ENCODE results near the gene STARD13. TPM values are rescaled to one million over a fixed set of nuclear protein-coding genes. Genes with fewer than 3 reads are reported as not detected.

Gene STARD13
- total and polyA plus RNA-seq, 8 donors: 7.8 to 29.4 (median 16.2) TPM

DNA sequence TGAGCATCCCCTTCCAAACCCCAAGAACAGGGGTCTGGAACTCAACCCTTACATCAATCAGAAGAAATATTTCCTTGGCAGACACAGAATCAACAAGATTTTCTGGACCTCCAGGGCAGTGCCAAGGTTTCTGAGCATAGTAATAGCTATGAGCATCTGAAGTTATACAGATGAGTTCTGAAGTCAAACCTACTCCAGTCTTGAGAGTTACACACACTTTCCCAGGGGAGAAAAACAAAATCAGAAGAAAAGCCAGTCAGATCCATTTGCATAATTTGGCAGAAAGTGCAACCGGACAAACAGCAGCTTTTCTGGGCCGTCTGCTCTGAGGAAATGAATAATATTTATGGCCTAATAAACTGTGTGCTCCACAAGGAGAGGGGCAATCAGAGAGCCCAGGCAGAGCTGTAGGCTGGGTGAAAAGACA lies 176.3 kb downstream of the STARD13 start:
- DNase-seq: no peak
- TF ChIP-seq, protein P1, sequence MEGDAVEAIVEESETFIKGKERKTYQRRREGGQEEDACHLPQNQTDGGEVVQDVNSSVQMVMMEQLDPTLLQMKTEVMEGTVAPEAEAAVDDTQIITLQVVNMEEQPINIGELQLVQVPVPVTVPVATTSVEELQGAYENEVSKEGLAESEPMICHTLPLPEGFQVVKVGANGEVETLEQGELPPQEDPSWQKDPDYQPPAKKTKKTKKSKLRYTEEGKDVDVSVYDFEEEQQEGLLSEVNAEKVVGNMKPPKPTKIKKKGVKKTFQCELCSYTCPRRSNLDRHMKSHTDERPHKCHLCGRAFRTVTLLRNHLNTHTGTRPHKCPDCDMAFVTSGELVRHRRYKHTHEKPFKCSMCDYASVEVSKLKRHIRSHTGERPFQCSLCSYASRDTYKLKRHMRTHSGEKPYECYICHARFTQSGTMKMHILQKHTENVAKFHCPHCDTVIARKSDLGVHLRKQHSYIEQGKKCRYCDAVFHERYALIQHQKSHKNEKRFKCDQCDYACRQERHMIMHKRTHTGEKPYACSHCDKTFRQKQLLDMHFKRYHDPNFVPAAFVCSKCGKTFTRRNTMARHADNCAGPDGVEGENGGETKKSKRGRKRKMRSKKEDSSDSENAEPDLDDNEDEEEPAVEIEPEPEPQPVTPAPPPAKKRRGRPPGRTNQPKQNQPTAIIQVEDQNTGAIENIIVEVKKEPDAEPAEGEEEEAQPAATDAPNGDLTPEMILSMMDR (IDR thresholded peaks at IDR 0.05): no peak
- Histone ChIP-seq H3K9me3 (no peaks in the 10 kb centered on the region), H3K27me3 (no peaks in the 10 kb centered on the region), H3K27ac (no peak overlapping the region), H3K4me3 (no peak overlapping the region), H3K36me3 (peaks cover 0 to 91% (median 24%) of the 10 kb centered on the region in 3 donors), H3K4me1 (no peaks in the 10 kb centered on the region)
- intact Hi-C loops (cut with DNase I): no loop called here
- no peak for FAIRE-seq
- 82 to 85% methylated on average over 2 of the region's 2 CpGs for WGBS, 2 donors
- ATAC-seq: peak in 1 of 4 donors; percentile 22

DNA sequence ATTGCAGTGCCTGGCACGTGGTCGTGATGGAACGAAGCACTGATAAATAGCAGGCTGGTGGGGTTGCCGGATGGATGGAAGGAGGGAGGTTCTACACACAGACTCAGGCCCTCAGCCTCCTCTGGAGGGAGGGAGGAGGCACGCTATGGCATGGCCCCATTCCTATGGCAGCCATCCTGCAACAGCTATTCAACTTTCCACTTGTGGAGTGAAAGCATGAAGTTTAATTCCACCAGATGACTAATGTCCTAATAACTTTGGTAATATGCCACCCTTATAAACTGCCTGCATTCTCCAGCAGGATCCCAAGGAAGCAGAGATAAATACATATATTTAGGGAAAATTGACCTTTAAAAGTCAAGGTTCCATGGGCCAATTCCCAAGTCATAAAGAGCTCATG lies 176.9 kb downstream of the STARD13 start:
- 95 to 96% methylated on average over 5 of the region's 5 CpGs for WGBS, 2 donors

DNA sequence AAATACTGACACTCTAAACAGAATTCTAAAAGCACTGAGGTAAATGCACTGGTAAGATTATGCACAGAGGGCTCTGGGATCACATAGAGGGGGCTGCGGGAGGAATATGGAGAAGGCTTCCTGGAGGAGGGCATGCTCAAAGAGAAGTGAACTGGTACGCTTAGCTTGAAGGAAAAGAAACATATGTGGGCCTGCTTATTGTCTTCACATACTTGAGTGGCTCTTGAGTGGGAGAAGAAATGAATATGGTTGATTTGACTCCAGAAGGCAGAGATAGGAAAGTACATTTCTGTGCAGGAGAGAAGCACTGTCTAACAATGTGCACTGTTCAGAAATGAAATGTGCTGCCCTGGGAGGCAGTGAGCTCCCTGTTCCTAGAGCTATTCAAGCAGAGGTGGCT lies 178.2 kb downstream of the STARD13 start:
- no peak for ATAC-seq
- 96 to 97% methylated on average over 2 of the region's 2 CpGs for WGBS, 2 donors
- no peak overlapping the region for H3K27ac ChIP-seq
- no peaks in the 10 kb centered on the region for H3K4me1 ChIP-seq
- TF ChIP-seq, protein P1 (IDR thresholded peaks at IDR 0.05): no peak
- no peak for FAIRE-seq
- intact Hi-C loops (cut with DNase I): no loop called here
- H3K4me3 ChIP-seq: no peak overlapping the region
- H3K36me3 ChIP-seq: peaks cover 0 to 73% (median 24%) of the 10 kb centered on the region in 3 donors
- no peaks in the 10 kb centered on the region for H3K9me3 ChIP-seq
- no peak for DNase-seq
- no peaks in the 10 kb centered on the region for H3K27me3 ChIP-seq

More for the DNA sequence above, 176.9 kb downstream of the STARD13 start:
- no peaks in the 10 kb centered on the region for H3K9me3 ChIP-seq
- FAIRE-seq: no peak
- H3K27me3 ChIP-seq: no peaks in the 10 kb centered on the region
- DNase-seq: no peak
- ATAC-seq: no peak
- intact Hi-C loops (cut with DNase I): no loop called here
- H3K4me1 ChIP-seq: no peaks in the 10 kb centered on the region
- H3K27ac ChIP-seq: no peak overlapping the region
- TF ChIP-seq, protein P1 (IDR thresholded peaks at IDR 0.05): no peak
- no peak overlapping the region for H3K4me3 ChIP-seq
- H3K36me3 ChIP-seq: peaks cover 0 to 84% (median 24%) of the 10 kb centered on the region in 3 donors

DNA sequence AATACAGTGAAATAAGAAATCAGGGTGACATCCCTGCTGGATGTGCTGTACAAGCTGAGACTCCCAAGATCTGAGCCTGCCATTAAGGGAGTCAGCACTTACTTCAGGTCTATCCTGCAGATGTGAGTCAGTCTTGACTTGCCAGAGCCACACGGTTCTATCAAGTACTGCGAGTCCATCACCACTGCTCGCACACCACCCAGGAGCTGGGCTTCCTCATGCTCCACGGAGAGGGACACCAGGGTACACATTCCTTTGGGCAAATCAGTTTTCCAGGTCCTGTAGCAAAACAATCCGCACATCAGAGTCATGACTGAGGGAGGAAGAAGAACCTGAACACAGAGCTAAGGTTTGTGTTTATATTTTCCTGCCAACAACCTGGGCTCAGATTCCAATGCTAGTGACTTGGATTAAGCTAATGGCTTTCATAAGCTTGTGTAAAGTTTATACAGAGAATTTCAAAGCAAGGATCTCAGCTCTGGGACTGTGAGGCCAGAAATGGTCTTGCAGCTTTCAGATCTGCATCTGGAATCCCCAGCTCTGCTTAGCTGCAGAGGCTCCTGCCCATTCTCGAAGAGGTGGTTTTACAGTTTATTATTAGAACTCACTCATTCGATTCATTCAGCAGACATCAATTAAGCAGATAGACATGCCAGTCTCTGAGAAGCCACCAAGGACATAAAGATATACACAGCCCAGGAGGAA lies 178.7 kb downstream of the STARD13 start:
- TF ChIP-seq, protein P1 (IDR thresholded peaks at IDR 0.05): no peak
- Histone ChIP-seq H3K9me3 (no peaks in the 10 kb centered on the region), H3K4me3 (no peak overlapping the region), H3K27me3 (no peaks in the 10 kb centered on the region), H3K4me1 (no peaks in the 10 kb centered on the region), H3K27ac (no peak overlapping the region), H3K36me3 (peaks cover 0 to 68% (median 24%) of the 10 kb centered on the region in 3 donors)
- DNase-seq (no peak), FAIRE-seq (no peak), ATAC-seq (no peak)
- 85 to 87% methylated on average over 7 of the region's 7 CpGs for WGBS, 2 donors
- intact Hi-C loops (cut with DNase I): no loop called here

DNA sequence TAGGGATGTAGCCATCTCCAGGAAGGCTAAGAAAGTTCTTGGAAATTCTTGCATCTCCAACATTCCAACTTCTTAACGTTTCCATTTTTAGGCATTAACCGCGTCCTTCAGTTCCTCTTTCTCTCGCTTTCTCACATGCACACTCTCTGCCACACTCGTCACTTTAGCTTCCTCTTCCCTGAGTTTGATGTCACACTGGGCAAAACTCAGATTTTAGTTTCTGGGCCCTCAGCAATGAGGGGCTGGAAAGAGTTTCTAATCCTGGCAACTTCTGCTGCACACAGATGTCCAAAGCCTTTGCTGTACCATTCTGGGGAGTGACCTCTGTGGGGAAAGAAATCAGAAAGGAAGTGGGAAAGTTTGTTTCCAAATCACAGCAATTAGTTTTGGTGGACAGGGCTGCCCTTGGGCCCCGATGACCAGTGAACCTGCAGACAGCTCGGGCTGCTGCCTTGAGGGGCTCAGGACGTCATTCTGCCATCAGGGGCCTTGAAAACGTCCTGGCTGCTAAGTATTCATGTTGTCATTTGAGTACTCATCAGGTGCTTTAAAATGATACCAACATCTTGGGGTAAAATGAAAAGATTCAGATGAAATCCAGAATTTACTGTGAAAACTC lies 180.1 kb downstream of the STARD13 start:
- FAIRE-seq: no peak
- Histone ChIP-seq H3K27me3 (no peaks in the 10 kb centered on the region), H3K4me1 (no peaks in the 10 kb centered on the region), H3K4me3 (no peak overlapping the region), H3K9me3 (no peaks in the 10 kb centered on the region), H3K36me3 (peaks cover 0 to 60% (median 24%) of the 10 kb centered on the region in 3 donors), H3K27ac (no peak overlapping the region)
- peak in 1 of 6 donors; percentile 30 for DNase-seq
- intact Hi-C loops (cut with DNase I): no loop called here
- peak in 3 of 4 donors; percentile 19 to 78 (median 78) for ATAC-seq
- 85% methylated on average over 9 of the region's 9 CpGs for WGBS, 2 donors
- TF ChIP-seq, protein P1 (IDR thresholded peaks at IDR 0.05): no peak
